Neural cell (in vitro differentiated cells): ENCODE data around the gene SLC38A11. TPM values are rescaled to one million over a fixed set of nuclear protein-coding genes. Genes with fewer than 3 reads are reported as not detected.

ENCODE experiments used
- H2AFZ ChIP-seq: fragments of 200-600, 300-800 bp; sonication (generic), shearing (Covaris generic); 2 replicates; pipeline ENCODE4 v1.6.0; 2014; ENCODE audit warnings: low read depth, mild to moderate bottlenecking, antibody characterized with exemption, low read length, moderate library complexity
- H3F3A ChIP-seq: fragments of 200-600 bp; shearing (Covaris generic); 2 replicates; pipeline ENCODE4 v1.6.1; 2016; ENCODE audit warnings: mild to moderate bottlenecking, moderate library complexity, mixed read lengths, antibody characterized with exemption, low read length; ENCODE audit not compliant: insufficient read depth, poor library complexity, severe bottlenecking
- H3K27ac ChIP-seq: fragments of 200-600, 300-800 bp; sonication (generic), shearing (Covaris generic); 2 replicates; pipeline ENCODE4 v1.5.1; 2014; ENCODE audit warnings: mild to moderate bottlenecking, low read length, moderate library complexity
- H3K27me3 ChIP-seq: fragments of 300-800, 200-600 bp; sonication (generic), shearing (Covaris generic); 2 replicates; pipeline ENCODE4 v1.6.0; 2014; ENCODE audit warnings: mild to moderate bottlenecking, low read depth, low read length, moderate library complexity; ENCODE audit not compliant: insufficient read depth
- H3K36me3 ChIP-seq: fragments of 300-800, 200-600 bp; sonication (generic), shearing (Covaris generic); 2 replicates; pipeline ENCODE4 v1.5.1; 2014; ENCODE audit warnings: mild to moderate bottlenecking, antibody characterized with exemption, low read length, moderate library complexity; ENCODE audit not compliant: insufficient read depth
- H3K4me2 ChIP-seq: fragments of 300-800, 200-600 bp; sonication (generic), shearing (Covaris generic); 2 replicates; pipeline ENCODE4 v1.6.0; 2014; ENCODE audit warnings: mild to moderate bottlenecking, low read length
- H3K4me3 ChIP-seq: fragments of 300-800, 200-600 bp; sonication (generic), shearing (Covaris generic); 2 replicates; pipeline ENCODE4 v1.5.1; 2014; ENCODE audit warnings: mild to moderate bottlenecking, low read length, moderate library complexity
- H3K79me2 ChIP-seq: fragments of 200-600 bp; shearing (Covaris generic); replicated peaks from 2 replicates; pipeline ENCODE4 v1.6.0; 2014; ENCODE audit warnings: mild to moderate bottlenecking, low read length, moderate library complexity; ENCODE audit not compliant: insufficient read depth
- H3K9ac ChIP-seq: fragments of 300-800, 200-600 bp; sonication (generic), shearing (Covaris generic); 2 replicates; pipeline ENCODE4 v1.6.1; 2016; ENCODE audit warnings: mild to moderate bottlenecking, low read length, mixed read lengths
- H3K9me2 ChIP-seq: fragments of 200-600 bp; shearing (Covaris generic); 2 replicates; pipeline ENCODE4 v1.6.1; 2016; ENCODE audit warnings: mild to moderate bottlenecking, low read length, mixed read lengths; ENCODE audit not compliant: insufficient read depth
- H3K9me3 ChIP-seq: fragments of 200-600, 300-800 bp; sonication (generic), shearing (Covaris generic); 2 replicates; pipeline ENCODE4 v1.6.1; 2016; ENCODE audit warnings: mild to moderate bottlenecking, mixed run types, low read length, moderate library complexity, mixed read lengths
- H4K20me1 ChIP-seq: fragments of 200-600 bp; shearing (Covaris generic); 2 replicates; pipeline ENCODE4 v1.6.1; 2016; ENCODE audit warnings: mild to moderate bottlenecking, mixed run types; ENCODE audit not compliant: insufficient read depth
- EP300 ChIP-seq: fragments of 450-650 bp; conservative IDR thresholded peaks from 2 replicates; pipeline ENCODE4 v1.6.1; 2014; ENCODE audit warnings: antibody characterized with exemption, mild to moderate bottlenecking, moderate library complexity; ENCODE audit not compliant: poor library complexity, severe bottlenecking
- EZH2 ChIP-seq: fragments of 200-600, 300-800 bp; shearing (Covaris generic), sonication (generic); IDR thresholded peaks from 2 replicates; pipeline ENCODE4 v1.6.1; 2014; ENCODE audit warnings: antibody characterized with exemption, low read length, borderline replicate concordance, mild to moderate bottlenecking; ENCODE audit not compliant: insufficient read depth, poor library complexity, severe bottlenecking
- MXI1 ChIP-seq: fragments of 450-650 bp; conservative IDR thresholded peaks from 2 replicates; pipeline ENCODE4 v1.6.1; 2014; ENCODE audit warnings: antibody characterized with exemption, mild to moderate bottlenecking; ENCODE audit not compliant: poor library complexity, severe bottlenecking
- POLR2AphosphoS5 ChIP-seq: IDR thresholded peaks from 2 replicates; pipeline ENCODE4 v1.6.1; 2012
- RAD21 ChIP-seq: fragments of 450-650 bp; conservative IDR thresholded peaks from 2 replicates; pipeline ENCODE4 v1.6.1; 2014; ENCODE audit warnings: antibody characterized with exemption, mild to moderate bottlenecking, moderate library complexity
- SMC3 ChIP-seq: fragments of 450-650 bp; conservative IDR thresholded peaks from 2 replicates; pipeline ENCODE4 v1.6.1; 2014; ENCODE audit warnings: antibody characterized with exemption, mild to moderate bottlenecking, moderate library complexity; ENCODE audit not compliant: poor library complexity
- TAF1 ChIP-seq: IDR thresholded peaks from 2 replicates; pipeline ENCODE4 v1.6.1; 2012; ENCODE audit warnings: low read depth
- polyA plus RNA-seq: library from polyadenylated mRNA; depleted of rRNA; stranded (reverse); fragments of >200 nt; gene quantifications from 2 replicates; pipeline ENCODE4 v1.2.3, GENCODE V29; 2014
- TF ChIP-seq, protein P1 (sequence below): IDR thresholded peaks from 2 replicates; pipeline ENCODE4 v1.6.1; 2012; ENCODE audit warnings: borderline replicate concordance
- TF ChIP-seq, protein P2 (sequence below): fragments of 450-650 bp; IDR thresholded peaks from 2 replicates; pipeline ENCODE4 v1.5.1; 2014; ENCODE audit warnings: antibody characterized with exemption, mild to moderate bottlenecking, moderate library complexity; ENCODE audit not compliant: poor library complexity, severe bottlenecking

SLC38A11 gene
- polyA plus RNA-seq, 1 donor from 2014 or later, result not detected

DNA sequence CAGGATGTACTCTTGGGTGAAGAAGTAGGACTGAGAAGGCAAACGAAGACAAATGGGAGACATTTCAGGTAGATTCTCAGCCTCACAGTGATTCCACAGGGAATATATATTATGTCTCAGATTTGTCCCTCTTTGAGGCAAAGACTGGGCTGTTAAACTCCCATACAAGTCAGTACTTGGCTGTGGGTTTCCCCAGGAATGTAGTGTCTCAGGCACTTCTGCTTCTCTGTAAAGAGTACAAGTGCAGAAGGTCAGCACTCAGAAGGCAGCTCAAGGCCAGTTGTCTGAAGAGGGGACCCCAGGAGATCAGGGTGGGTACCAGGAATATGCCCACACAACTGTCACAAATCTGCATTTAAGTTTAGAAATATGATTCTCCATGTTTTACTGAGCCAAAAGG, 73.8 kb downstream of the SLC38A11 start:
- Histone ChIP-seq H3K9me2 (no peaks in the 10 kb centered on the region), H3K79me2 (no peaks in the 10 kb centered on the region), H3K27ac (no peak overlapping the region), H4K20me1 (no peaks in the 10 kb centered on the region), H3F3A (no peaks in the 10 kb centered on the region), H3K36me3 (no peaks in the 10 kb centered on the region), H3K4me3 (no peak overlapping the region), H3K9me3 (no peaks in the 10 kb centered on the region), H2AFZ (no peak overlapping the region), H3K9ac (no peak overlapping the region), H3K27me3 (no peaks in the 10 kb centered on the region), H3K4me2 (no peak overlapping the region)
- TF ChIP-seq TAF1 (no peak), MXI1 (no peak), EP300 (no peak), RAD21 (no peak), EZH2 (no peak), SMC3 (no peak), POLR2AphosphoS5 (no peak)
- TF ChIP-seq, protein P1, sequence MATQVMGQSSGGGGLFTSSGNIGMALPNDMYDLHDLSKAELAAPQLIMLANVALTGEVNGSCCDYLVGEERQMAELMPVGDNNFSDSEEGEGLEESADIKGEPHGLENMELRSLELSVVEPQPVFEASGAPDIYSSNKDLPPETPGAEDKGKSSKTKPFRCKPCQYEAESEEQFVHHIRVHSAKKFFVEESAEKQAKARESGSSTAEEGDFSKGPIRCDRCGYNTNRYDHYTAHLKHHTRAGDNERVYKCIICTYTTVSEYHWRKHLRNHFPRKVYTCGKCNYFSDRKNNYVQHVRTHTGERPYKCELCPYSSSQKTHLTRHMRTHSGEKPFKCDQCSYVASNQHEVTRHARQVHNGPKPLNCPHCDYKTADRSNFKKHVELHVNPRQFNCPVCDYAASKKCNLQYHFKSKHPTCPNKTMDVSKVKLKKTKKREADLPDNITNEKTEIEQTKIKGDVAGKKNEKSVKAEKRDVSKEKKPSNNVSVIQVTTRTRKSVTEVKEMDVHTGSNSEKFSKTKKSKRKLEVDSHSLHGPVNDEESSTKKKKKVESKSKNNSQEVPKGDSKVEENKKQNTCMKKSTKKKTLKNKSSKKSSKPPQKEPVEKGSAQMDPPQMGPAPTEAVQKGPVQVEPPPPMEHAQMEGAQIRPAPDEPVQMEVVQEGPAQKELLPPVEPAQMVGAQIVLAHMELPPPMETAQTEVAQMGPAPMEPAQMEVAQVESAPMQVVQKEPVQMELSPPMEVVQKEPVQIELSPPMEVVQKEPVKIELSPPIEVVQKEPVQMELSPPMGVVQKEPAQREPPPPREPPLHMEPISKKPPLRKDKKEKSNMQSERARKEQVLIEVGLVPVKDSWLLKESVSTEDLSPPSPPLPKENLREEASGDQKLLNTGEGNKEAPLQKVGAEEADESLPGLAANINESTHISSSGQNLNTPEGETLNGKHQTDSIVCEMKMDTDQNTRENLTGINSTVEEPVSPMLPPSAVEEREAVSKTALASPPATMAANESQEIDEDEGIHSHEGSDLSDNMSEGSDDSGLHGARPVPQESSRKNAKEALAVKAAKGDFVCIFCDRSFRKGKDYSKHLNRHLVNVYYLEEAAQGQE, result no peak
- TF ChIP-seq, protein P2, sequence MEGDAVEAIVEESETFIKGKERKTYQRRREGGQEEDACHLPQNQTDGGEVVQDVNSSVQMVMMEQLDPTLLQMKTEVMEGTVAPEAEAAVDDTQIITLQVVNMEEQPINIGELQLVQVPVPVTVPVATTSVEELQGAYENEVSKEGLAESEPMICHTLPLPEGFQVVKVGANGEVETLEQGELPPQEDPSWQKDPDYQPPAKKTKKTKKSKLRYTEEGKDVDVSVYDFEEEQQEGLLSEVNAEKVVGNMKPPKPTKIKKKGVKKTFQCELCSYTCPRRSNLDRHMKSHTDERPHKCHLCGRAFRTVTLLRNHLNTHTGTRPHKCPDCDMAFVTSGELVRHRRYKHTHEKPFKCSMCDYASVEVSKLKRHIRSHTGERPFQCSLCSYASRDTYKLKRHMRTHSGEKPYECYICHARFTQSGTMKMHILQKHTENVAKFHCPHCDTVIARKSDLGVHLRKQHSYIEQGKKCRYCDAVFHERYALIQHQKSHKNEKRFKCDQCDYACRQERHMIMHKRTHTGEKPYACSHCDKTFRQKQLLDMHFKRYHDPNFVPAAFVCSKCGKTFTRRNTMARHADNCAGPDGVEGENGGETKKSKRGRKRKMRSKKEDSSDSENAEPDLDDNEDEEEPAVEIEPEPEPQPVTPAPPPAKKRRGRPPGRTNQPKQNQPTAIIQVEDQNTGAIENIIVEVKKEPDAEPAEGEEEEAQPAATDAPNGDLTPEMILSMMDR, result no peak

DNA sequence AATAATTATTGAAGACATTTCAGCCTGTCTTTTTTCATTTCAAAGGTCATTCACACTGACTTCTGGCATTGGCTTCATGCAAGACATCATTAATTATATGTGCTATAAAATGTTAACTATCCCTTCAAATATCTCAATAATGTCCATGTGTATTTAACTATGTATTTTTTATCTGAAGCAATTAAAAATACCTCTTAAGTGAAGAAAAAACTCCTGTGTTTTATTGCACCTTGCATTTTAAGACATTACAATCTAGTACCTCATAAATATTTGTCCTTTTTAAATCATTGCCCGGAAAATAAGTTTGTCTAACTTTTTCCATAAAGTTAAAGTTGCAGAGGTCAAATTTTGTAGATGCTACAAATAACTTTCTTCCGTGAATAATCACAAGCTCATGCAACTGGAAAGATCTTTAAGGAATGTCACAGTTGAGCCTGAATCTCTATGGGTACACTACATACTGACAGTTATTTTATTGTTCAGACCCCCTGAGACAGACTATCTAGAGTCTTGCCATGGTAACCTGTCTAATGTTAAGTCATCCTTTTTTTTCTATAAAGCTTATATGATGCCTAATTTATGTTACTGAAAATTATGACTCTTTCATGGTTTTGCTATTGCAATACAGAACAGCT, 75.3 kb downstream of the SLC38A11 start:
- Histone ChIP-seq H3K4me2 (no peak overlapping the region), H3K9me3 (no peaks in the 10 kb centered on the region), H3K9me2 (no peaks in the 10 kb centered on the region), H4K20me1 (no peaks in the 10 kb centered on the region), H3K27ac (peak overlapping the region; percentile 18), H2AFZ (no peak overlapping the region), H3K79me2 (no peaks in the 10 kb centered on the region), H3K36me3 (no peaks in the 10 kb centered on the region), H3F3A (no peaks in the 10 kb centered on the region), H3K27me3 (no peaks in the 10 kb centered on the region), H3K9ac (no peak overlapping the region), H3K4me3 (peak overlapping the region; percentile 1)
- TF ChIP-seq, protein P2, result no peak
- TF ChIP-seq, protein P1, result no peak
- TF ChIP-seq EP300 (peak; percentile 79), POLR2AphosphoS5 (peak; percentile 18)
